C4-2B (cell line): ENCODE data around the gene PHAF1.

Source experiments
- H3K27ac ChIP-seq: fragments of 450-650 bp; 2 replicates; pipeline ENCODE4 v1.5.1; 2017
- ZFX ChIP-seq: fragments of 450-650 bp; IDR thresholded peaks from 2 replicates; pipeline ENCODE4 v1.6.1; 2017
- TF ChIP-seq, protein P1 (sequence below): fragments of 450-650 bp; conservative IDR thresholded peaks from 2 replicates; pipeline ENCODE4 v1.5.1; 2017; ENCODE audit warnings: mild to moderate bottlenecking

Gene PHAF1

DNA sequence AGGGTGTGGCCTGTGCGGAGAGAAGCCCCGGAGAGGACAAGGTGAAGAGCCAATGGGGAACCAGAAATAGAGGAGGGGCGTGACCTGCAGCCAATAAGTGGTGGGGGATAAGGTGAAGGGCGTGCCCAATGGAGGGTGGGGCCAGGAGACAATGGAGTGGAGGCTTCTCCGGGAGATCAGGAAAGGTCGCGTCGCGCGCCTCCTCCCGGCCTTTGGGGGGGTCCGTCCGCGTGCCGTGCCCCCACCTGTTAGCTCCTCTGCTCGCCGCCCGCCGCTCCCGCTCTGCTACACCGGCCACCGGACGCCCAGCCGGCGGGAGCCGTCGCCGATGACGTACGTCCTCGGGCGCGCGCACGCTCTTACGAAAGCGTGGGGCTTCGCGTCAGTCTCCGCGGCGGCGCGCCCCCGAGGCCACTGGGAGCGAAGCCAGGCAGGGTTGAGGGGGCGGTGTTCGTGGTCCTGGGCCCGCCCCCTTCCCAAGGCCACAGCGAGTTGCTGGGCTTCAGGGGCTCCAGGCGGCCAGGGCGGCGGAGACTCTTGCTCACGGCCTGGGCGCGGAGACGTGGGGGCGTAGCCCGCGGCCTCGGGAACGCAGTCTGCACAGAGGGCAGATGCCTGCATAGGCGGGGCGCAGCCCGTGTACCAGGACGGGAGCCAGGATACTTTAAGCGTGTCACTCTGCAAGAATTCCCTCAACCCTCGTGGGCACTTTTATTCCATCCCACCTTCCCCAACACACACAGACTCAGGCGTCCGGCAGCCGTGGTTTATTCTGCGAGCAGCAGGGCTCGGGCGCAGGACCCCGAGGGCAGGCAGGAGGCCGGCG lies 74.1 kb downstream of the PHAF1 start, which contains the start of gene MATCAP1:
Gene MATCAP1 (minus strand): TSS at position 337 of the 826 bp plus-strand sequence. CDS start 3,353 bp downstream, outside the sequence.
- TF ChIP-seq ZFX = 0 out of 2 replicates have a peak, but pooled peaks have one; percentile 11
- TF ChIP-seq, protein P1, sequence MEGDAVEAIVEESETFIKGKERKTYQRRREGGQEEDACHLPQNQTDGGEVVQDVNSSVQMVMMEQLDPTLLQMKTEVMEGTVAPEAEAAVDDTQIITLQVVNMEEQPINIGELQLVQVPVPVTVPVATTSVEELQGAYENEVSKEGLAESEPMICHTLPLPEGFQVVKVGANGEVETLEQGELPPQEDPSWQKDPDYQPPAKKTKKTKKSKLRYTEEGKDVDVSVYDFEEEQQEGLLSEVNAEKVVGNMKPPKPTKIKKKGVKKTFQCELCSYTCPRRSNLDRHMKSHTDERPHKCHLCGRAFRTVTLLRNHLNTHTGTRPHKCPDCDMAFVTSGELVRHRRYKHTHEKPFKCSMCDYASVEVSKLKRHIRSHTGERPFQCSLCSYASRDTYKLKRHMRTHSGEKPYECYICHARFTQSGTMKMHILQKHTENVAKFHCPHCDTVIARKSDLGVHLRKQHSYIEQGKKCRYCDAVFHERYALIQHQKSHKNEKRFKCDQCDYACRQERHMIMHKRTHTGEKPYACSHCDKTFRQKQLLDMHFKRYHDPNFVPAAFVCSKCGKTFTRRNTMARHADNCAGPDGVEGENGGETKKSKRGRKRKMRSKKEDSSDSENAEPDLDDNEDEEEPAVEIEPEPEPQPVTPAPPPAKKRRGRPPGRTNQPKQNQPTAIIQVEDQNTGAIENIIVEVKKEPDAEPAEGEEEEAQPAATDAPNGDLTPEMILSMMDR = no peak
- H3K27ac ChIP-seq = peak within 1 kb of the TSS; percentile 91

DNA sequence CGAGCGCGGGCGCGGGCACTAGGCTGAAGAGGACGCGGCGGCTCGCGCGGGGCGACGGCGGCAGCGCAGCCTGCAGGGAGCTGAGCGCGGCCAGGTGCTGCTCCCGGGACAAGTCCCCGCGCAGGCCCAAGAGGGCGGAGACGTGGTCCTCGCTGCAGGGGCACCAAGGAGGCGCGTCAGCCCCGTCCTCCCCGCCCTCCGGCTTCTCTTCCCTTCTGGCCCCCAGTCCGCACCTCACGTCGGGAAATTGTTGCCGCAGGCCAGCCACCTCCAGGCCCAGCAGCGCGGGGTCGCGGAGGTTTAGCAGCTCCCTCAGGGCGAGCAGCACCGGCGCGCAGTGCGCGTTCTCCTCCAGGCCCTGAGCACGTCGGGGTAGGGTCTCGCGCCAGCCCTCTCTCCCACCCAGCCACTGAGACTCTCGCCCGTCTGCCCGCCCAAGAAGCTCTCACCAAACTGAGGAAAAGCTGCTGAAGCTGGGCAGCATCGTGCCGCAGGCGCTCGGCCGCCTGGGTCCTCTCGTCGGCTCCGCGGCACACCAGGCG lies 74.8 kb downstream of the PHAF1 start:
- H3K27ac ChIP-seq = peak overlapping the region; percentile 91
- no peak for TF ChIP-seq ZFX
- TF ChIP-seq, protein P1 = no peak

DNA sequence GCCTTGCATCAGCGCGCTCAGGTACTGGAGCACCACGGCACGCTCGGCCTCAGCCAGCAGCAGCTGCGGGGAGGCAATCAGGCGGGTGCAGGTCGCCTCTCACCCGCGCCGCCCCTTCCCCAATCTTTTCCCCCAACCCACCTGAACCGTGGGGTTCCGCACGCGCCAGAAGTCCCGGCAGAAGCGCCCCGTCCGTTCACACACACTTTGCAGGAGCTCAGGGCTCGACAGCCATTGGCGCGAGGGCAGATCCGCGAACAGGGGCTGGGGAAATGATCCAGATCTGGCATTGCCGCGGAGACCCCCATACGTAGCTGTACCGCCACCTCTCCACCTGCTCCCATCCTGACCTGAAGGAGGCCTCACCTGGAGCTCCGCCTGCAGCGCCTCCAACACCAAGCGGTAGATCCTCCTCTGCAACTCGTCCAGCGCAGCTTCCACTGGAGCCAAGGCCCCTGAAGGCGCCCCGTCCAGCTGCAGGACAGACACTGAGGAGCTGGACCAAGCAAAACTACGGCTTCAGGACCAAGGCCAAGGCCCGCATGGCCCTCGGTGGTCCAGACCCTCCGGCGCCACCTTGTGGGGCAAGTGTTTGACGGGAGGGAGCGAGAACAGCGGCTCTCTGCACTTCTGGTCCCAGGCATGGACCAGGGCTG lies 75.4 kb downstream of the PHAF1 start:
- H3K27ac ChIP-seq = peak overlapping the region; percentile 91
- TF ChIP-seq, protein P1 = peak; percentile 75
- TF ChIP-seq ZFX = no peak

DNA sequence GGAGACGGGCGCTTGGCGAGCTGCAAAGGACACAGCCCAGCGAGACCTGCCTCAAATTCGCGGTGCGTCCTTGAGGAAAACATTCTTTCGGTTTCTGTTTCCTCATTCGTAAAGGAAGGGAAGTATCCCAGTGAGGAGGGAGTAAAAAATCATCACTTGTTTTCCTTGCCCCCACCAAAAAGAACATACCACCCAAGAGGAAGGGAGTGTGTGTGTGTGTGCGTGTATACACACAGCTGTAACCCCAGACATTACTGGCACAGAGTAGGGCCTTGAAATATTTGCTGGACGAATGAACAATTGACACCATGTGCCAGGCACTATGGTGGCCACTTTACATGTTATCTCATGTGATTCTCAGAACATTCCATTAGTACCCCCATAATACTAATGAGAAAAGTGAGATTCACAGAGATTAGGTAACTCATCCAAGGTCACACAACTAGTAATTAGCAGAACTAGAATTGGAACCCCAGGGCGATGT lies 76.0 kb downstream of the PHAF1 start:
- TF ChIP-seq ZFX = no peak
- TF ChIP-seq, protein P1 = no peak; the same call in 1 of the 2 replicates
- H3K27ac ChIP-seq = no peak overlapping the region

DNA sequence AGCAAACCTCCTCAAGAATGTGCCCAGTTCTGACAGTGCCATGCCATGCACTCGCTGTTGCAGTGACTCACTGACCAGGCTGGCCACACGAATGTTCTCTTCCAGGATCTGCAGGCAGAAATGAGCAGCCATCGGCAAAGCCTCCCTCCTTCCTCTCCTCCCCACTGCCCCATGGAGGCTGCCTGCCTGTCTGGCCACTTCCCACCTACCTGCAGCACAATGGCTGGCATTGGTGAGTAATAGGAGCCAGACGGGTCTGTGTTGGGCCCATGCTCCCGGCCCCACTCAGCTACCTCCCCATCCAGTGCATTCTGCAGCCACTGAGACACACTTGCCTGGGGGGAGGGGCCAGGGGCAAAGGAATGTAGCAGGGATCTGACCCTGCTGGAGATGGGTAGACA lies 76.8 kb downstream of the PHAF1 start:
- no peak overlapping the region for H3K27ac ChIP-seq

DNA sequence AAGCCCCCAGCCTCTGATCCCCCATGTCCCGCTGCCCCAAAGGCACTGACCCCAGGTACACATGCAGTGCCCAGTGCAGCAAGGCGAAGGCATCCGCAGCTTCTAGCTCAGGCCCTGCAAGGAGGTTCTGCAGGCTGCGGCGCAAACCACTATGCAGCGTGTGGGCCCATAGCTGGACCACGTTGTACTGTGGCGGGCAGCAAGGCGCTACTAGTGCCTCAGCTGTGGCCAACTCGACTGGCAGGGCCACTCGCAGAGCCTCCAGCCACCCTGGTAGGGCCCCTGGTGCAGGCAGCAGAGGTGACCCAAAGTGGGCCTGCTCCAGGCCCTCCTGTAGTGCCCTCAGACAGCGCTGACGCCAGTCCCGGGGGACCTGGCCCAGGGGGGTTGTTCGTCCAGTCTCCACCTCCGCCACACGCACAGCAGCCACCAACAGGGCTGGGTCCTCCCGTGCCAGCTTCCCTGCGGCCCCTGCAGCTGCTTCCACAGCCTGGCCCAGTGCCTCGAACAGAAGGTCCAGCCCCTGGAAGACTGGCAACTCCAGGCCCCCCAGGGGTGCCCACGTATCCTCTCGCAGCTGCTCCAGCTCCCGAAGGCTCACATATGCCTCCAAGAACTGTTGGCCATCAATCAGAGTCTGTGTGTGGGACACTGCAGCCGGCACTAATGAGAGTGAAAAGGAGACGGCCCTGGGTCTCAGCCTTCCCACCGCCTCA lies 77.6 kb downstream of the PHAF1 start:
- H3K27ac ChIP-seq = no peak overlapping the region
- TF ChIP-seq ZFX = no peak
- TF ChIP-seq, protein P1 = no peak

More for the DNA sequence above, 76.8 kb downstream of the PHAF1 start:
- no peak for TF ChIP-seq ZFX
- TF ChIP-seq, protein P1 = no peak
